HG02943 (cell line): ENCODE measurements around the gene UQCRC1.

Source experiments
- ATAC-seq: cut with Tn5 transposase; IDR thresholded peaks from one replicate; pipeline ENCODE4 v1.9.1; 2021; ENCODE audit warnings: mild to moderate bottlenecking, low read depth, moderate library complexity; ENCODE audit not compliant: unreplicated experiment

The UQCRC1 gene

GRCh38 chr3:48576647-48577046 lies 32.8 kb downstream of the UQCRC1 start:
- no peak for ATAC-seq

- no peak for ATAC-seq
Observed at GRCh38 chr3:48575366-48575765, 34.1 kb downstream of the UQCRC1 start.

GRCh38 chr3:48573973-48574585 lies 35.4 kb downstream of the UQCRC1 start:
- ATAC-seq: no peak

- no peak for ATAC-seq
Observed at GRCh38 chr3:48572517-48572916, 36.9 kb downstream of the UQCRC1 start.

DNA sequence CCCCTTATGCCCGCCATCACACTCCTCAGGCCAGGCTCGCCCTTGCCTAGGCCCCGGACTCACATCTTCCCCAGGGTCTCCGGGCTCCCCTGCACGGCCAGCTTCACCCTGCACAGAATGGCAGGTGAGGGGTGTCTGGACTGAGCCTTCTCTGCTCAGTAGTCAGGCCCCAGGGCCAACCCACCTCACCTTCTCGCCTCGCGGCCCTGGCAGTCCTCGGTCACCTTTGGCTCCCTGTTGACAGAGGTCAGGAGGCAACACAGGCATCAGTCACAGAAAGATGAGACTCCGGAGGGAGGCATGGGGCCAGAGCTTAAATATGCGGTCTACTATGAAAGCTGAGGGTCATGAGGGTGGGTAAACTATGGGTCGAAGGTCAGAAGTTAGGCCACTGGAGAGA lies 37.5 kb downstream of the UQCRC1 start:
- ATAC-seq: no peak

GRCh38 chr3:48569808-48570450 lies 39.5 kb downstream of the UQCRC1 start:
- no peak for ATAC-seq

GRCh38 chr3:48569400-48569799 lies 40.0 kb downstream of the UQCRC1 start:
- no peak for ATAC-seq

DNA sequence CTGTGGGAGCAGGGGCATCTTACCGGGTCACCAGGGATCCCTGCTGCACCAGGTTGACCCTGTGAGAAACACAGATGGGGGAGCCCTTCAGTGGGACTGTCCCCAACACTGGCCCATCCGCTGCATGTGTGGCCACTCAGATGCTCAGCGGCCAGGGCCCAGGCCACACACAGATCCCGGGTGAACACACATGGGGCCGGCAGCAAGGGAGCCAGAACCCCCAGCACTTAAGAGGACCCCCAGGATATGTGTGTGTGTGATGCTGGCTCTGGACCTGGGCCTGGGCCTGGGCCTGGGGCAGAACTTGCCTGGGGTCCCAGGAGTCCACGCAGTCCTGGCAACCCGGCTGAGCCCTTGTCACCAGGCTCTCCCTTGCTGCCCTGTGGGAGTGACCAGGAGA lies 41.0 kb downstream of the UQCRC1 start:
- no peak for ATAC-seq

- no peak for ATAC-seq
Observed at GRCh38 chr3:48567500-48567899, 41.9 kb downstream of the UQCRC1 start.

DNA sequence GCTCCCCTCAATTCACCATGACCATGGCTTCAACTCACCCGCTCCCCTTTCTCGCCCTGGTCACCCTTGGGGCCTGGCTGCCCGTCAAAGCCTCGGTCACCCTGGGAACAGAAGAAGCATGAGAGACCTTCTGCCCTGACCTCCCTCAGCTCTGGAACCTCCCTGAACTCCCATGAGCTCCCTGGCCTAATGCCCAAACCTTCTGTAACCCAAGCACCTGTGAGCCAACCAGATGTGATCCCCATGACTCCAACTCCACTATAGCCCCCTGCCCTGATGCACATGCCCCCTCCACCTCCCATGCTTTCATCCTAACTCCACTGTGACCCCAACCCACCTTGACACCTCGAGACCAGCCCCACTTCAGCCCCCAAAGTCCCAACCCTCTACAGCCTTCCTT lies 42.4 kb downstream of the UQCRC1 start:
- no peak for ATAC-seq

DNA sequence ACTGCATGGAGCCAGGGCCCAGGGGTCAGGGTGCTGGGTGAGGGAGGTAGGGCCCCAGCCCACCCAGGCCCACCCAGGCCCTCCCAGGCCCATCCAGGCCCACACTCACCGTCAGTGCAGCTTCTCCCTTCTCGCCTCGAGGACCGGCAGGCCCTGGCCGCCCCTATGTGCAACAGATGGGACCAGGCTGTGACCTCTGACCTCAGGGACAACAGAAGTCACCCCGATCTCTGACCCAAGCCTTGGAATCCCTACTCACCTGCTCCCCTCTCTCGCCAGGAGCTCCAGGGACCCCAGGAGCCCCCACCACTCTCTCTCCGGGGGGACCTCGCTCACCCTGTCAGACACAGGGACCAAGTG lies 43.1 kb downstream of the UQCRC1 start:
- ATAC-seq: no peak

DNA sequence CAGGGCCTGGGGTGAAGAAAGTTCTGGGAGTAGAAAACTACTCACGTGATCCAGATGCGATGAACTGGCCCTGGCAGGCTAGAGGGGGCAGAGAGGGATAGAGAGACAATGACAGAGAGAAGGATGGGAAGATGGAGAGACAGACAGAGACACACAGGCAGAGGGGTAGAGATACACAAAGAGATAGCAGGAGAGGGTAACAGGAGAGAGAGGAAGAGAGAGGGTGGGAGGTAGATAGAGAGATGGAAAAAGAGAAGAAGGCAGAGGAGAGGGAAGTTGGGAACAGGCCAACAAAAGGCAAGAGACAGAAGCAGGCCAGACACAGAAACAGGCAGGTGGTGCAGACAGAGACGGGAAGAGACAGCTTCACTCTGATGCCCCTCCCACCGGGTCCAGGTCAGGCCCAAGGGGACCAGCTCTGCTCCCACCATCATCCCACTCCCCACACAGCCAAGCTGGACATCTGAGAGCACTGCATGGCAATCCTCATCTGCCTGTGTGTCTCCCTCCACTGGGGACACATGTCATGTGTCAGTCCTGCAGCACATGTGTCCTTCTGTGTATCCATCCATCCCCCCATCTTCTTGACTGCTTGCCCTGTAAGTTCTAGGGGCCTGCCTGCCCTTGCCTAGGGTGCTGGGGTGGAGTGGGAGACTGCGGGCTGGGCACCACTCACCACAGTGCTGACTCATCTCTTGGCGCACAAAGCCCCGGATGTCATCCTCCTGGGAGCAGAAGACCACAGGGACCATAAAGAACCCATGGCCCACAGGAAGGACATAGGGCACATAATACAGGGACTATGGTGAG lies 43.6 kb downstream of the UQCRC1 start:
- ATAC-seq: no peak

DNA sequence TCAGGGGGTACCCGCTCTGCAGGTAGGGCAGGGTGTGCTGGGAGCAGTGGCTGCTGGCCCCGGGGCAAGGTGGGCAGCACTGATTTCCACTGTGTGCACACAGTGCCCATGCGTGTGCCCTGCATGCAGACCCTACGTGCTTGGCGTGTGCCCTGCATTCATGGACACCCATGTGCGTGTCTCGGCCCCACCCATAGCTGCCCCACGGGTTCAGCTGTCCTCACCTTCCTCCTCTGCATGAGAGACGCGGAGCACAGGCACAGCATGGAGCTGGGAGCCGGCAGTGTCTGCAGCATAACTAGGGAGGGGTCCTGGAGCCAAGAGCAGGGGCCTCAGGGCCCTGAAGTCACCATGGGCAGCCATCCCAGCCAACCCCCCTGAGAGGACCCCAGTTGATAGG lies 44.3 kb downstream of the UQCRC1 start:
- ATAC-seq: no peak

GRCh38 chr3:48564667-48565066 lies 44.8 kb downstream of the UQCRC1 start:
- ATAC-seq: no peak

GRCh38 chr3:48564022-48564421 lies 45.4 kb downstream of the UQCRC1 start:
- ATAC-seq: no peak

- no peak for ATAC-seq
Observed at GRCh38 chr3:48563382-48563918, 46.0 kb downstream of the UQCRC1 start, which contains the start of gene UCN2. UCN2 (minus strand) TSS chr3:48563781; CDS start chr3:48563124, 657 bp downstream.

DNA sequence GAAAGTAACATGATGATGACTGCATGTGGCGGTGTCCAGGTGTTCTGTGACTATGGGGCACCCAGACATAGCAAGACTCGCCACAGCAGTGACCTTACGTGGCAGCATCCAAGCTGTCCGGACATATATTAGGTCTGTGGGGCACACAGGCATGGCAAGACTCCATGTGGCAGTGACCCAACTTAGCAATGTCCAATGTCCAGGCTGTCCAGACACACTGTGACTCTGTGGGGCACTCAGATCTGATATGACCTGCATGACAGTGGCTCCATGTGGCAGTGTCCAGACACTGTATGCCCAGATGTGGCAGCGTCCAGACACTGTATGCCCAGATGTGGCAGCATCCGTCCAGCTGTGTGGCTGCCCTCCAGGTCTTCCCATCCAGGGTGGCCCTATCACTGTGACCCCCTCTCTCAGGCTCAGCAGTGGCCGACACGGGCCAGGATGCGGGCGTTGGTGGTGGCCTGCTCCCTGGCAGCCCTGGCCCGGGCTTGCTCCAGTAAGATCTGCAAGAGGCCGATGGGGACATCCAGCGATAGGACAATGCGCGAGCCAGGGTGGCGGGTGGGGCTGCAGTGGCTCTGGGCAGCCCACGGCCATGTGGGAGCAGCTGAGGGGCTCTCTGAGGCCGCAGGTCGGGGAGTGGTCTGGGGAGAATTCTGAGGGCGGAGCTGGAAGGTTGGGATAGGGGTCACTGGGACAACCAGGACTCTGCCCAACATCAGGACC lies 46.9 kb downstream of the UQCRC1 start:
- ATAC-seq: no peak

DNA sequence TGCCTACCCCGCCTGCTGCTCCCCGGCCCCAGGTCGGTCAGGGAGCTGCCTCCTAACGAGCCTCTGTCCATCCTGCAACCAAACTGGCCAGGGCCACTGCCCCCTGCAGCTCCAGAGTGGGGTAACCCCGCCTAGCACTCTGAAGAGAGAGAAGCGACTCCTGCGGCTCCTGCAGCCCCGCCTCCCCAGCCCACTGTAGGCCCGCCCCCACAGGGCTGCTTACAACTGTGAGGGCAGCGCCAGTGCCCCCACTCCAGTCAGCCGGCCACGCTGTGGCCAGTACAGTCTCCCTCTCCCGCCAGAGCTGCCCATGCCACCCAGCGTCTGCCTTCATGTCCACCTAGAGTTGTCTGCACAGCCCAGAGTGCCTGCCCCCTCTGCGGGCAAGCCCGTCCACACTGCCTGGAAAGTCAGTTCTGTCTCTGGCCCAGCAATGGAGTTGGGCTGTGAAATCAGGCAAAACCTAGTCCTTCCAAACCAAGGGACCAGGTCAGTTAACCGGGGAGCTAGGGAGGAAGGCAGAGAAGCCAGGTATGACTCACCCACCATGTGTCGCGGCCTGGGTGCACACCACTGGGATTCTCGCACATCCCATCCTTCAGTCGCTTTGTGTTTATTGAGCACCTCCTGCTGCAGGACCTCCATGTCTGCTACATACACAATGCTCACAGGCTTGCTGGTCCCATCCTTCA lies 48.3 kb downstream of the UQCRC1 start:
- no peak for ATAC-seq

- no peak for ATAC-seq
Observed at GRCh38 chr3:48560648-48561018, 48.8 kb downstream of the UQCRC1 start.

DNA sequence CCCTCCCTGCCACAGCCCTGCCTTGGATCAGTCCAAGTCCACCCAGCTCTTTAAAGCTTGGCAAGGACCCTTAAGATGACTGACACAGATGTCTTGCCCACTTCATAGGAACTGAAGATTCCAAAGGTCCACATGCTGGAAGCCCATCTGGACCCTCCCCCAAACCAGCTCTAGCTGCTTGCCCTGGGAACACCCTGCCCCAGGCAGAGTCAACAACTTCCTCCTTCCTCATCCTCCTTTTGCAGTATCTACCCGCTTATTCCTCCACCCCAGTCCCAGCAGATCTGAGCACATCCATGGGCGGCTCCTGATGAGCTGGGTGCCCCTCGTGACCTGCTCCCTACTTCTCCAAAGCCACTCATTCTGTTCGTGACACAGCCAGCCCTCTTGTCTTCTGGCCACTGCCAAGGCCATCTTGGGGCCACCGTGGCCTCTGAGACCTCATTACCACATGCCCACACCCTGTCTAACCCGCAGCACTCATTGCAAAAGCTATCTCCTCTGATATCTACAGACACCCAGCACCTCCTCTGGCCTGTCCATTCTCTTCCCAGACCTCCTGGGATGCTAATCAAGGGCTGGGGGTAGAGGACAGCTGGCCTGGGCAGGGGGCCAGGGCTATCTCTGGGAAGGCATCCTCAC lies 50.8 kb downstream of the UQCRC1 start:
- no peak for ATAC-seq
